COLO668 (cell line): ENCODE measurements around the gene MAGI2.

Source experiments
- DNase-seq: peaks from one replicate; lab custom pipeline; 2025; ENCODE audit not compliant: unreplicated experiment; lab: John Stamatoyannopoulos, UW

MAGI2 gene

GRCh38 chr7:78172933-78173591 lies 1280.4 kb downstream of the MAGI2 start:
- no peak for DNase-seq

GRCh38 chr7:78172267-78172757 lies 1281.2 kb downstream of the MAGI2 start:
- DNase-seq, result no peak

GRCh38 chr7:78171398-78171797 lies 1282.1 kb downstream of the MAGI2 start:
- no peak for DNase-seq

- no peak for DNase-seq
Observed at GRCh38 chr7:78170815-78171214, 1282.7 kb downstream of the MAGI2 start.

GRCh38 chr7:78169992-78170391 lies 1283.5 kb downstream of the MAGI2 start:
- DNase-seq, result no peak

- no peak for DNase-seq
Observed at GRCh38 chr7:78168865-78169264, 1284.6 kb downstream of the MAGI2 start.

- no peak for DNase-seq
Observed at GRCh38 chr7:78167860-78168259, 1285.6 kb downstream of the MAGI2 start.

GRCh38 chr7:78165854-78166253 lies 1287.6 kb downstream of the MAGI2 start:
- DNase-seq, result no peak

GRCh38 chr7:78165454-78165853 lies 1288.0 kb downstream of the MAGI2 start:
- no peak for DNase-seq

- DNase-seq, result no peak
Observed at GRCh38 chr7:78164459-78164858, 1289.0 kb downstream of the MAGI2 start.

GRCh38 chr7:78161781-78162180 lies 1291.7 kb downstream of the MAGI2 start:
- no peak for DNase-seq

- no peak for DNase-seq
Observed at GRCh38 chr7:78159545-78159944, 1293.9 kb downstream of the MAGI2 start.

GRCh38 chr7:78153285-78153684 lies 1300.2 kb downstream of the MAGI2 start:
- DNase-seq, result no peak

- DNase-seq, result no peak
Observed at GRCh38 chr7:78151229-78151628, 1302.2 kb downstream of the MAGI2 start.

- no peak for DNase-seq
Observed at GRCh38 chr7:78149787-78150186, 1303.7 kb downstream of the MAGI2 start.

GRCh38 chr7:78148166-78148894 lies 1305.1 kb downstream of the MAGI2 start:
- DNase-seq, result no peak

- DNase-seq, result no peak
Observed at GRCh38 chr7:78146546-78146945, 1306.9 kb downstream of the MAGI2 start.

- DNase-seq, result no peak
Observed at GRCh38 chr7:78143661-78144060, 1309.8 kb downstream of the MAGI2 start.

GRCh38 chr7:78141522-78142281 lies 1311.8 kb downstream of the MAGI2 start:
- DNase-seq, result no peak

- no peak for DNase-seq
Observed at GRCh38 chr7:78140109-78140508, 1313.4 kb downstream of the MAGI2 start.

- no peak for DNase-seq
Observed at GRCh38 chr7:78139335-78139734, 1314.1 kb downstream of the MAGI2 start.

GRCh38 chr7:78134774-78135173 lies 1318.7 kb downstream of the MAGI2 start:
- DNase-seq, result no peak
